Psoas muscle (tissue), 8 donors: ENCODE data around the gene SLC44A1. TPM values are rescaled to one million over a fixed set of nuclear protein-coding genes. Genes with fewer than 3 reads are reported as not detected.

ENCODE experiments used
- ATAC-seq, 4 donors: fragments of 200-7000 bp; cut with Tn5 transposase; one replicate each; pipeline ENCODE4 v1.9.1; 2020; ENCODE audit warnings: moderate library complexity in 3 of 4, mild to moderate bottlenecking in 2 of 4
- DNase-seq, 2 donors: peaks; one replicate each; pipeline ENCODE4 v3.0.0-alpha.2; 2020
- H3K27ac ChIP-seq: fragments of 200-600 bp; one replicate; pipeline ENCODE4 v1.8.0; 2022
- H3K27me3 ChIP-seq, 3 donors: fragments of 200-600 bp in 1 of 3; one replicate each; pipeline versions ENCODE4 v1.6.1 to v1.8.0; 2013 to 2022; ENCODE audit warnings: low read length in 2 of 3, mild to moderate bottlenecking in 2 of 3, moderate library complexity in 1 of 3; ENCODE audit not compliant: insufficient read depth in 3 of 3
- H3K36me3 ChIP-seq, 2 donors: fragments of 200-600 bp in 1 of 2; one replicate each; pipeline versions ENCODE4 v1.6.1 to v1.8.0; 2013 to 2022; ENCODE audit warnings: low read depth in 1 of 2, mild to moderate bottlenecking in 1 of 2, moderate library complexity in 1 of 2; ENCODE audit not compliant: insufficient read depth in 1 of 2
- H3K4me1 ChIP-seq: fragments of 200-600 bp; one replicate; pipeline ENCODE4 v1.8.0; 2022
- H3K4me3 ChIP-seq: fragments of 200-600 bp; one replicate; pipeline ENCODE4 v1.8.0; 2022; ENCODE audit warnings: mild to moderate bottlenecking
- H3K9me3 ChIP-seq: fragments of 200-600 bp; one replicate; pipeline ENCODE4 v1.8.0; 2022
- WGBS, 3 donors: extraction: QIAGEN DNeasy Blood & Tissue Kit; methylation state at CpG; one replicate each; pipeline versions ENCODE4 v1.1.6 to v1.1.7; 2013; 5-methylcytosine and 5-hydroxymethylcytosine counted together
- intact Hi-C, 2 donors: fragments of 100-400 bp; cut with DNase I; formaldehyde crosslinking; loops; one replicate each; pipeline versions ENCODE4 v1.11.0 to v1.14.2; 2022
- polyA plus RNA-seq, 3 donors: library from polyadenylated mRNA; stranded (reverse); fragments of 200-250 nt; gene quantifications; one replicate each; pipeline ENCODE4 v1.2.3, GENCODE V29; 2013
- total RNA-seq, 4 donors: library from RNA; stranded (reverse); fragmentation: NEBNext Ultra II Directional in 2 of 4; extraction: Animal tissue kit (Norgen Biotek cat#: 25700) in 2 of 4; gene quantifications; one replicate each; pipeline versions ENCODE4 v1.2.1 to v1.2.4, GENCODE V29; 2021 to 2023
- TF ChIP-seq, protein P1 (sequence below): fragments of 200-600 bp; IDR thresholded peaks from one replicate; pipeline ENCODE4 v1.8.0; 2022; ENCODE audit warnings: antibody characterized with exemption
- donor health status: healthy with polysubstance abuse.
- donor health status: DM: no; HTN: no; CAD: no; lungs with moderate emphysema.
- donor health status: Bipolar disorder and iron deficiency.
- donor health status: healthy.
- donor health status: DM: yes; HTN: yes; CAD: no.
- donor health status: DM: no; HTN: no; CAD: no.
- donor health status: DM: no; HTN: no; CAD: no.
- donor health status: DM: yes; HTN: yes; CAD: no.

Gene SLC44A1
- total and polyA plus RNA-seq, 7 donors, result 3.3 to 18.9 (median 7.0) TPM

DNA sequence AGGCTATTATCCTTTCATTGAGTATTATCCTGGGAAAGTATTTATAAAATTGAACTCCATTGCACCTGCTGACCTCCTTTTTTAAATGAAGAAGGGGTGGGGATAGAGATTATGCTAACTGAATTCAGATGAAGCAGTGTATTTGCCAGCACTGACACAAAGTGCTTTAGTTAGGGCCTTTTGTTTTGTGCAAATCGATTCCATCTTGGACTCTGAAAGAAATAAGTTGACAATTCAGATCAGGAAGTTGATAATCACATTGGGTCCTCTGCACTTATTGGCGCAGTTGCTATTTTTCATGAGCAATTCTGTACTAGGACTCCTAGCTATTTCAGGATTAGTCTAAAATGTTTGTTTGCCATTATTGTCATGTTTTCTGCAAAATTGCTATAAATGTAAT is 101.8 kb downstream of the SLC44A1 start:
- Histone ChIP-seq H3K27me3 (no peaks in the 10 kb centered on the region), H3K27ac (no peak overlapping the region), H3K36me3 (no peaks in the 10 kb centered on the region), H3K4me1 (peaks cover 6% of the 10 kb centered on the region), H3K4me3 (no peak overlapping the region), H3K9me3 (no peaks in the 10 kb centered on the region)
- intact Hi-C loops, result loop anchor here in 1 of 2 donors (10.0 kb wide), 1 partner anchor 91 kb away; no protein-coding TSS in a partner anchor
- WGBS, 3 donors, result 72 to 77% (median 73%) methylated on average over 2 of the region's 2 CpGs
- DNase-seq, result no peak
- TF ChIP-seq, protein P1, sequence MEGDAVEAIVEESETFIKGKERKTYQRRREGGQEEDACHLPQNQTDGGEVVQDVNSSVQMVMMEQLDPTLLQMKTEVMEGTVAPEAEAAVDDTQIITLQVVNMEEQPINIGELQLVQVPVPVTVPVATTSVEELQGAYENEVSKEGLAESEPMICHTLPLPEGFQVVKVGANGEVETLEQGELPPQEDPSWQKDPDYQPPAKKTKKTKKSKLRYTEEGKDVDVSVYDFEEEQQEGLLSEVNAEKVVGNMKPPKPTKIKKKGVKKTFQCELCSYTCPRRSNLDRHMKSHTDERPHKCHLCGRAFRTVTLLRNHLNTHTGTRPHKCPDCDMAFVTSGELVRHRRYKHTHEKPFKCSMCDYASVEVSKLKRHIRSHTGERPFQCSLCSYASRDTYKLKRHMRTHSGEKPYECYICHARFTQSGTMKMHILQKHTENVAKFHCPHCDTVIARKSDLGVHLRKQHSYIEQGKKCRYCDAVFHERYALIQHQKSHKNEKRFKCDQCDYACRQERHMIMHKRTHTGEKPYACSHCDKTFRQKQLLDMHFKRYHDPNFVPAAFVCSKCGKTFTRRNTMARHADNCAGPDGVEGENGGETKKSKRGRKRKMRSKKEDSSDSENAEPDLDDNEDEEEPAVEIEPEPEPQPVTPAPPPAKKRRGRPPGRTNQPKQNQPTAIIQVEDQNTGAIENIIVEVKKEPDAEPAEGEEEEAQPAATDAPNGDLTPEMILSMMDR, result no peak
- ATAC-seq, result no peak

DNA sequence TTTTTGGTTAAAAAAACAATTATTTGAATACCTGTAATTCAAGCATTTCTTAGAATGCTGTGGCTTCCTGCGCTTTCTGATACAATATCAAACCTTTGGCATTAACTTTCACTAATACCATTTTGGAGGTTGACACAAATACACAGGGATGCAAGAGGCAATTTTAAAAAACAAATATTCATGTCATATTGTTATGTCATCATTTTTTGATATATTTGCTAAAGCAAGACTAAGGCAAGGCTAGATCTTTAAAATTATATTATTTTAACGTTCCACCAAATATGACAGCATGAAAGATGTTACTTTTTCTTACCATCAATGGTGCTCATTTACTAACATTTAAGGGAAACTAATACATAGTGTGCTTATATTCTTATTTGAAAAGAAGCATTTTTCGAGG is 110.0 kb downstream of the SLC44A1 start:
- no peaks in the 10 kb centered on the region for H3K27me3 ChIP-seq
- intact Hi-C loops, result no loop called here
- H3K4me3 ChIP-seq, result no peak overlapping the region
- WGBS, 3 donors, result 96 to 97% (median 96%) methylated on average over 3 of the region's 3 CpGs
- TF ChIP-seq, protein P1, result no peak
- H3K27ac ChIP-seq, result no peak overlapping the region
- ATAC-seq (no peak), DNase-seq (no peak)
- H3K9me3 ChIP-seq, result no peaks in the 10 kb centered on the region
- H3K4me1 ChIP-seq, result no peaks in the 10 kb centered on the region
- no peaks in the 10 kb centered on the region for H3K36me3 ChIP-seq

- ATAC-seq, result no peak
- DNase-seq, result no peak
These were observed 111.3 kb downstream of the SLC44A1 start for GRCh38 chr9:105355781-105356180.

DNA sequence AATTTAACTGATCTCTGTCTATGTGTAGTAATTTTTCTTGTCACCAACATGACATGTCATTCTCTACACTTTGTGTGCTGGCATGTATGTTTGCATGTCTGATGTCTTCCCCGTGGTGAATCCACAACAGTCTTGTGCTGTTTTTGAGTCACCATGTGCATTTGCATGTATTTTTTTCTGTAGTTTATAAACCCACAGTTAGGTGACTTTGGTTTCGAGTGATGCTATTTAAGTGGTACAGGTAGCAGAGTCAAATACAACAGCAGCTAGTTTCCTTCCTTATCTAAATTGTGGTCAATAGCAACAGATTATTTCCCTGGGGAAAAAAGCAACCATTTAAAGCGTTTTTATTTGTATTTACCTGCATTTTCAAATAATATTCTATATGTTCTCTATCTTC is 113.5 kb downstream of the SLC44A1 start:
- H3K4me1 ChIP-seq, result no peaks in the 10 kb centered on the region
- H3K4me3 ChIP-seq, result no peak overlapping the region
- no peak for ATAC-seq
- H3K36me3 ChIP-seq, result peaks cover 0 to 10% of the 10 kb centered on the region in 2 donors
- no peak for DNase-seq
- intact Hi-C loops, result no loop called here
- 86 to 95% (median 87%) methylated on average over 3 of the region's 3 CpGs for WGBS, 3 donors
- no peaks in the 10 kb centered on the region for H3K9me3 ChIP-seq
- TF ChIP-seq, protein P1, result no peak
- no peaks in the 10 kb centered on the region for H3K27me3 ChIP-seq
- no peak overlapping the region for H3K27ac ChIP-seq

More at GRCh38 chr9:105355781-105356180, 111.3 kb downstream of the SLC44A1 start:
- WGBS, 3 donors, result 96 to 98% (median 97%) methylated on average over 3 of the region's 3 CpGs
- Histone ChIP-seq H3K27me3 (no peaks in the 10 kb centered on the region), H3K4me1 (no peaks in the 10 kb centered on the region), H3K9me3 (no peaks in the 10 kb centered on the region), H3K4me3 (no peak overlapping the region), H3K27ac (no peak overlapping the region), H3K36me3 (no peaks in the 10 kb centered on the region)
- intact Hi-C loops, result no loop called here
- TF ChIP-seq, protein P1, result no peak

- intact Hi-C loops, result no loop called here
- Histone ChIP-seq H3K36me3 (peaks cover 0 to 17% of the 10 kb centered on the region in 2 donors), H3K9me3 (no peaks in the 10 kb centered on the region), H3K27me3 (no peaks in the 10 kb centered on the region), H3K4me3 (no peak overlapping the region), H3K27ac (no peak overlapping the region), H3K4me1 (no peaks in the 10 kb centered on the region)
- 91 to 94% (median 94%) methylated on average over 3 of the region's 3 CpGs for WGBS, 3 donors
- TF ChIP-seq, protein P1, result no peak
- ATAC-seq, result no peak
- no peak for DNase-seq
These were observed 115.4 kb downstream of the SLC44A1 start for GRCh38 chr9:105359892-105360291.
